ENCODE results near the gene PRDM15.

PRDM15 gene

GRCh38 chr21:41765973-41766882 is 112.9 kb downstream of the PRDM15 start:
- no peaks in the 10 kb centered on the region for H4K20me1 ChIP-seq (ENCODE audit: insufficient read depth, low read length)
- H3K79me2 ChIP-seq (ENCODE audit: low read length): no peaks in the 10 kb centered on the region
- H3K4me3 ChIP-seq (ENCODE audit: low read length): no peak overlapping the region
- no peak overlapping the region for H3K4me2 ChIP-seq (ENCODE audit: low read length)
- H3K27ac ChIP-seq (ENCODE audit: low read length): no peak overlapping the region
- H3K4me1 ChIP-seq (ENCODE audit: low read length): no peaks in the 10 kb centered on the region
- no peaks in the 10 kb centered on the region for H3K27me3 ChIP-seq (ENCODE audit: low read depth, low read length)
- H3K9me3 ChIP-seq (ENCODE audit: insufficient read depth, low read length): no peaks in the 10 kb centered on the region
- no peaks in the 10 kb centered on the region for H3K36me3 ChIP-seq (replicated peaks; ENCODE audit: low read depth, low read length)
- TF ChIP-seq CTCF (IDR thresholded peaks at IDR 0.05; ENCODE audit: low read depth, low read length) (no peak), EZH2phosphoT487 (IDR thresholded peaks at IDR 0.05; ENCODE audit: low read depth) (no peak)
- H3K9ac ChIP-seq (ENCODE audit: low read length): no peak overlapping the region
- no peak overlapping the region for H2AFZ ChIP-seq (ENCODE audit: low read depth, low read length)

GRCh38 chr21:41765420-41765821 is 113.7 kb downstream of the PRDM15 start:
- no peaks in the 10 kb centered on the region for H3K79me2 ChIP-seq (ENCODE audit: low read length)
- H3K27ac ChIP-seq (ENCODE audit: low read length): no peak overlapping the region
- no peaks in the 10 kb centered on the region for H3K4me1 ChIP-seq (ENCODE audit: low read length)
- H3K9me3 ChIP-seq (ENCODE audit: insufficient read depth, low read length): no peaks in the 10 kb centered on the region
- 0 out of 2 replicates have a peak, but pooled peaks cover 3% of the 10 kb centered on the region for H3K27me3 ChIP-seq (ENCODE audit: low read depth, low read length)
- H4K20me1 ChIP-seq (ENCODE audit: insufficient read depth, low read length): no peaks in the 10 kb centered on the region
- no peak overlapping the region for H3K4me3 ChIP-seq (ENCODE audit: low read length)
- no peak overlapping the region for H3K4me2 ChIP-seq (ENCODE audit: low read length)
- TF ChIP-seq EZH2phosphoT487 (IDR thresholded peaks at IDR 0.05; ENCODE audit: low read depth) (no peak), CTCF (IDR thresholded peaks at IDR 0.05; ENCODE audit: low read depth, low read length) (no peak)
- no peaks in the 10 kb centered on the region for H3K36me3 ChIP-seq (replicated peaks; ENCODE audit: low read depth, low read length)
- H2AFZ ChIP-seq (ENCODE audit: low read depth, low read length): no peak overlapping the region
- no peak overlapping the region for H3K9ac ChIP-seq (ENCODE audit: low read length)

GRCh38 chr21:41764558-41765419 is 114.4 kb downstream of the PRDM15 start:
- TF ChIP-seq EZH2phosphoT487 (IDR thresholded peaks at IDR 0.05; ENCODE audit: low read depth): no peak
- TF ChIP-seq CTCF (IDR thresholded peaks at IDR 0.05; ENCODE audit: low read depth, low read length): no peak

GRCh38 chr21:41763996-41764395 is 115.1 kb downstream of the PRDM15 start:
- H3K4me2 ChIP-seq (ENCODE audit: low read length): no peak overlapping the region
- no peak overlapping the region for H3K9ac ChIP-seq (ENCODE audit: low read length)
- no peaks in the 10 kb centered on the region for H3K4me1 ChIP-seq (ENCODE audit: low read length)
- no peaks in the 10 kb centered on the region for H3K79me2 ChIP-seq (ENCODE audit: low read length)
- TF ChIP-seq CTCF (IDR thresholded peaks at IDR 0.05; ENCODE audit: low read depth, low read length): no peak
- TF ChIP-seq EZH2phosphoT487 (IDR thresholded peaks at IDR 0.05; ENCODE audit: low read depth): no peak
- no peak overlapping the region for H2AFZ ChIP-seq (ENCODE audit: low read depth, low read length)
- no peak overlapping the region for H3K27ac ChIP-seq (ENCODE audit: low read length)
- 0 out of 2 replicates have a peak, but pooled peaks cover 3% of the 10 kb centered on the region for H3K27me3 ChIP-seq (ENCODE audit: low read depth, low read length)
- H3K4me3 ChIP-seq (ENCODE audit: low read length): no peak overlapping the region
- no peaks in the 10 kb centered on the region for H4K20me1 ChIP-seq (ENCODE audit: insufficient read depth, low read length)
- H3K36me3 ChIP-seq (replicated peaks; ENCODE audit: low read depth, low read length): no peaks in the 10 kb centered on the region
- H3K9me3 ChIP-seq (ENCODE audit: insufficient read depth, low read length): no peaks in the 10 kb centered on the region

More at GRCh38 chr21:41764558-41765419, 114.4 kb downstream of the PRDM15 start:
- Histone ChIP-seq H3K4me3 (ENCODE audit: low read length) (no peak overlapping the region), H3K4me1 (ENCODE audit: low read length) (no peaks in the 10 kb centered on the region), H4K20me1 (ENCODE audit: insufficient read depth, low read length) (no peaks in the 10 kb centered on the region), H3K9me3 (ENCODE audit: insufficient read depth, low read length) (no peaks in the 10 kb centered on the region), H3K79me2 (ENCODE audit: low read length) (no peaks in the 10 kb centered on the region), H3K9ac (ENCODE audit: low read length) (no peak overlapping the region), H3K27me3 (ENCODE audit: low read depth, low read length) (0 out of 2 replicates have a peak, but pooled peaks cover 3% of the 10 kb centered on the region), H3K36me3 (replicated peaks; ENCODE audit: low read depth, low read length) (no peaks in the 10 kb centered on the region), H3K27ac (ENCODE audit: low read length) (no peak overlapping the region), H2AFZ (ENCODE audit: low read depth, low read length) (no peak overlapping the region), H3K4me2 (ENCODE audit: low read length) (no peak overlapping the region)

All from OCI-LY3 (cell line).